Vagina (tissue), 2 donors: ENCODE results near the gene CHN1. TPM values are rescaled to one million over a fixed set of nuclear protein-coding genes. Genes with fewer than 3 reads are reported as not detected.

ENCODE experiments used
- DNase-seq, 2 donors: peaks; one replicate each; pipeline ENCODE4 v3.0.0-alpha.2; 2017; ENCODE audit errors: extremely low spot score in 2 of 2
- H3K27ac ChIP-seq: fragments of 200-600 bp; sonication (generic); one replicate; pipeline ENCODE4 v1.5.1; 2019
- H3K27me3 ChIP-seq: fragments of 200-600 bp; sonication (generic); one replicate; pipeline ENCODE4 v1.5.1; 2019
- H3K36me3 ChIP-seq, 2 donors: fragments of 200-600 bp; sonication (generic); one replicate each; pipeline ENCODE4 v1.5.1; 2017 to 2019
- H3K4me1 ChIP-seq: fragments of 200-600 bp; sonication (generic); one replicate; pipeline ENCODE4 v1.5.1; 2019
- H3K4me3 ChIP-seq, 2 donors: fragments of 200-600 bp; sonication (generic); 1 replicate in 1 of 2; 2 replicates in 1 of 2; pipeline ENCODE4 v1.5.1; 2016 to 2019
- H3K9me3 ChIP-seq: fragments of 200-600 bp; sonication (generic); one replicate; pipeline ENCODE4 v1.5.1; 2019
- POLR2A ChIP-seq, 2 donors: fragments of 450-650 bp; IDR thresholded peaks; one replicate each; pipeline ENCODE4 v1.6.1; 2017; ENCODE audit warnings: antibody characterized with exemption in 2 of 2, mild to moderate bottlenecking in 2 of 2, moderate library complexity in 2 of 2
- POLR2AphosphoS5 ChIP-seq, 2 donors: sonication (generic); formaldehyde crosslinking; IDR thresholded peaks; one replicate each; pipeline ENCODE4 v1.9.0; 2017; ENCODE audit warnings: antibody characterized with exemption in 2 of 2, mild to moderate bottlenecking in 2 of 2, low read depth in 1 of 2; ENCODE audit not compliant: insufficient read depth in 1 of 2
- intact Hi-C: fragments of 100-400 bp; cut with DNase I; formaldehyde crosslinking; loops from one replicate; pipeline ENCODE4 v1.15.1; 2023
- total RNA-seq: library from RNA; depleted of rRNA; stranded (reverse); fragments of >200 nt; gene quantifications from one replicate; pipeline ENCODE4 v1.2.3, GENCODE V29; 2016
- TF ChIP-seq, protein P1 (sequence below), 3 experiments: fragments of 450-650 bp in 2 of 3; fragments of 200-600 bp in 1 of 3; sonication (generic) in 1 of 3; IDR thresholded peaks; one replicate each; pipeline ENCODE4 v1.5.1; 2017 to 2019; ENCODE audit warnings: antibody characterized with exemption in 3 of 3, mild to moderate bottlenecking in 2 of 3, moderate library complexity in 2 of 3

CHN1 gene
- total RNA-seq, 1 donor from 2014 or later, result 9.6 TPM

DNA sequence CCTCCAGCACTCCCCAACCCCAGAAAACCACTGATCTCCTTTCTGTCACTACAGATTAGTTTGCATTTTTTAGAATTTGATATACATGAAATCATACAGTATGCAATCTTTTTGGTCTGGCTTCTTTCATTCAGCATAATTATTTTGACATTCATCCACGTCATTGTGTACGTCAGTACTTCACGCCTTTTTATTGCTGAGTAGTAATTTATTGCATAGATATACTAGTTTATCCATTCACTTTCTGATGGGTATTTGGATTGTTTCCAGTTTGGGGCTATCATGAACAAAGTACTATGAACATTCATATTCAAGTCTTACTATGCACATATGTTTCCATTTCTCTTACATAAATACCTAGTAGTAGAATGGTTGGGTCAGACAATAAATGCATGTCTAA, 20.1 kb upstream of the CHN1 start:
- H3K27me3 ChIP-seq, result no peaks in the 10 kb centered on the region
- TF ChIP-seq POLR2A (IDR thresholded peaks at IDR 0.05) (no peak), POLR2AphosphoS5 (IDR thresholded peaks at IDR 0.05; ENCODE audit: insufficient read depth in 1 of 2, low read depth in 1 of 2) (no peak)
- TF ChIP-seq, protein P1, sequence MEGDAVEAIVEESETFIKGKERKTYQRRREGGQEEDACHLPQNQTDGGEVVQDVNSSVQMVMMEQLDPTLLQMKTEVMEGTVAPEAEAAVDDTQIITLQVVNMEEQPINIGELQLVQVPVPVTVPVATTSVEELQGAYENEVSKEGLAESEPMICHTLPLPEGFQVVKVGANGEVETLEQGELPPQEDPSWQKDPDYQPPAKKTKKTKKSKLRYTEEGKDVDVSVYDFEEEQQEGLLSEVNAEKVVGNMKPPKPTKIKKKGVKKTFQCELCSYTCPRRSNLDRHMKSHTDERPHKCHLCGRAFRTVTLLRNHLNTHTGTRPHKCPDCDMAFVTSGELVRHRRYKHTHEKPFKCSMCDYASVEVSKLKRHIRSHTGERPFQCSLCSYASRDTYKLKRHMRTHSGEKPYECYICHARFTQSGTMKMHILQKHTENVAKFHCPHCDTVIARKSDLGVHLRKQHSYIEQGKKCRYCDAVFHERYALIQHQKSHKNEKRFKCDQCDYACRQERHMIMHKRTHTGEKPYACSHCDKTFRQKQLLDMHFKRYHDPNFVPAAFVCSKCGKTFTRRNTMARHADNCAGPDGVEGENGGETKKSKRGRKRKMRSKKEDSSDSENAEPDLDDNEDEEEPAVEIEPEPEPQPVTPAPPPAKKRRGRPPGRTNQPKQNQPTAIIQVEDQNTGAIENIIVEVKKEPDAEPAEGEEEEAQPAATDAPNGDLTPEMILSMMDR (IDR thresholded peaks at IDR 0.05), result no peak

DNA sequence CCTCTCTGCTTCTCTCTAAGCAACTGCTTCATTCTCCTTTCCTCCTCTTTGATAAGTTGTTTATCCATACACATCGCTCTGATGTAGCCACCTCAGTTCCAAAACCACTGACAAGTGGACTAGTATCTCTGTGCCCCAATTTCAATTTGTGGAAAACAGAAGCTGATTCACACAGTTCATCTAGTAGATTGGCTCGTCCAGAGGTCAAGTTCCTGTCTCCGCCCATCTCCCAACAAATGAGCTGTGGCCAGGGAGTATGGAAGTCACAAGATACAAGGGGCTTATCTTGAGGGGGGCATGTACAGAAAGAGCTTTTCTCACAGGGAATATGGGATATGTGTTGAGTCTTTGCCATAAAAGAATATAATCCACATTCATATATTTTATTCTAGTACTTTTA, 17.7 kb upstream of the CHN1 start:
- TF ChIP-seq, protein P1 (IDR thresholded peaks at IDR 0.05), result no peak
- TF ChIP-seq POLR2AphosphoS5 (IDR thresholded peaks at IDR 0.05; ENCODE audit: insufficient read depth in 1 of 2, low read depth in 1 of 2) (no peak), POLR2A (IDR thresholded peaks at IDR 0.05) (no peak)
- Histone ChIP-seq H3K4me1 (no peaks in the 10 kb centered on the region), H3K4me3 (no peak overlapping the region), H3K27ac (no peak overlapping the region), H3K36me3 (no peaks in the 10 kb centered on the region), H3K27me3 (no peaks in the 10 kb centered on the region), H3K9me3 (no peaks in the 10 kb centered on the region)
- intact Hi-C loops, result no loop called here
- no peak for DNase-seq

More for the DNA sequence above, 20.1 kb upstream of the CHN1 start:
- DNase-seq, result no peak
- H3K36me3 ChIP-seq, result no peaks in the 10 kb centered on the region
- intact Hi-C loops, result no loop called here
- H3K4me3 ChIP-seq, result no peak overlapping the region
- H3K4me1 ChIP-seq, result no peaks in the 10 kb centered on the region
- no peaks in the 10 kb centered on the region for H3K9me3 ChIP-seq
- H3K27ac ChIP-seq, result no peak overlapping the region

DNA sequence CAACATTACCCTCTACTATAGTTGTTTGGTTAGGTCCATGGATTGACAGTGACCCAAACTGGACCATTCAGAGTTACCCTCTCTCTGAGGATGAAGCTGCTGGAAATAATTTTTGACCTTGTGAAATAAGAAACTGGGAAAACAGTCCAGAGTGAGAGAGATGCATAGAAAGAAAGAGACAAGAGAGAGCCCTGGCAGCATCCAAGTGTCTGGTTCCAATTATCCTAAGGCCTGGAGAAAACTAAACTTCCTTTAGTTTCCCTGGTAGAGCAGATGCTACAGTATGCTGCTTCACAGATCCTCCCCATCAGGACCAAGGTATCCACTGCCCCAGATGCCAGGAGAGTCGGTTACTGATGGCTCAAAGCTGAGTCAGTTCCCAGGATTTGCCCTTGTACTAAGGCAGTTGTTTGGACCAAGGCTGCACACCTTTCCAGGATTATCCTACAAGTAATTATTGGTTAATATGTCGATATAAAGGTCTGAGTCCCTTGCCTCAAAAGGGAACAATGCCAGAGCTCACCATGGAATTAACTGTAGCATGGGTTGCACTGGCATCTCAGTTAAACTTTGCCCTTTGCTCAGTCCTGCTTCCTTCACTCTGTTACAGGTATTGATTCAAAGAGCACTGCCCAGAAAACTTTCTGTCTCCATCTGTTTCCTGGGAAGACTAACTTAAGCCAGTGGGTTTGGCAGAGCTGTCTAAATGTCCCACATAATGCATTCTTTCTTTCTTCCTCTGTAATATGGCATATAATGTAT, 14.6 kb upstream of the CHN1 start:
- Histone ChIP-seq H3K4me3 (no peak overlapping the region), H3K4me1 (no peaks in the 10 kb centered on the region), H3K36me3 (no peaks in the 10 kb centered on the region), H3K27ac (no peak overlapping the region), H3K27me3 (no peaks in the 10 kb centered on the region), H3K9me3 (no peaks in the 10 kb centered on the region)
- DNase-seq, result no peak
- TF ChIP-seq, protein P1 (IDR thresholded peaks at IDR 0.05), result no peak
- TF ChIP-seq POLR2AphosphoS5 (IDR thresholded peaks at IDR 0.05; ENCODE audit: insufficient read depth in 1 of 2, low read depth in 1 of 2) (no peak), POLR2A (IDR thresholded peaks at IDR 0.05) (no peak)
- intact Hi-C loops, result no loop called here

DNA sequence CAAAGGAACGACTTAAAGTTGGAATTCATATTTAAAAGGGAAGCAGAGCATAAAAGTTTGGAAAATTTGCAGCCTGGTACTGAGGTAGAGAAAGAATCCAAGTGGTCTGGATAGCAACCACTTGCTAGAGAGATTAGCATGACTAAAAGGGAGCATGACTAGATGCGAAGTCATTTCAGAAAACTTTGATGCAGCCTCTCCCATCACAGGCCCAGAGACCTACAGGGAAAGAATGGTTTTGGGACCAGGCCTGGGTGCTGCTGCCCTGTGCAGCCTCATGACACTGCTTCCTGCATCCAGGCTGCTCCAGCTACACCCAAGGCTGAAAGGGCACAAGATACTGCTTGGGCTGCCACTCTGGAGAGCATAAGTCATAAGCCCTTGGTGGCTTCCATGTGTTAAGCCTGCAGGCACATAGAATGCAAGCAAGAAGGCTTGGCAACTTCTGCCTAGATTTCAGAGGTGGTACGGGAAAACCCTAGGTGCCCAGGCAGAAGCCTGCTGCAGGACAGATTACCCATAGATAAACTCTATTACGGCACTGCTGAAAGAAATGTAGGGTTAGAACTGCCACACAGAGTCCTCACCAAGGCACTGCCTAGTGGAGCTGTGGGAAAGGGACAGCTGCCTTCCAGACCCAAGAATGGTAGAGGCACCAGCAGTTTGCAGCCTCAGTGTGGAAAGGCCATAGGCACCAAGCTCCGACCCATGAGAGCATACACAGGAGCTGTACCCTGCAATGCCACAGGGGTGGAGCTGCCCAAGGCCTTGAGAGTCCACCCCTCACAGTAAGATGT, 12.6 kb upstream of the CHN1 start:
- no peak for DNase-seq
- Histone ChIP-seq H3K27ac (no peak overlapping the region), H3K27me3 (no peaks in the 10 kb centered on the region), H3K36me3 (no peaks in the 10 kb centered on the region), H3K4me1 (no peaks in the 10 kb centered on the region), H3K4me3 (no peak overlapping the region), H3K9me3 (no peaks in the 10 kb centered on the region)
- TF ChIP-seq POLR2AphosphoS5 (IDR thresholded peaks at IDR 0.05; ENCODE audit: insufficient read depth in 1 of 2, low read depth in 1 of 2) (no peak), POLR2A (IDR thresholded peaks at IDR 0.05) (no peak)
- TF ChIP-seq, protein P1 (IDR thresholded peaks at IDR 0.05), result no peak
- intact Hi-C loops, result no loop called here

DNA sequence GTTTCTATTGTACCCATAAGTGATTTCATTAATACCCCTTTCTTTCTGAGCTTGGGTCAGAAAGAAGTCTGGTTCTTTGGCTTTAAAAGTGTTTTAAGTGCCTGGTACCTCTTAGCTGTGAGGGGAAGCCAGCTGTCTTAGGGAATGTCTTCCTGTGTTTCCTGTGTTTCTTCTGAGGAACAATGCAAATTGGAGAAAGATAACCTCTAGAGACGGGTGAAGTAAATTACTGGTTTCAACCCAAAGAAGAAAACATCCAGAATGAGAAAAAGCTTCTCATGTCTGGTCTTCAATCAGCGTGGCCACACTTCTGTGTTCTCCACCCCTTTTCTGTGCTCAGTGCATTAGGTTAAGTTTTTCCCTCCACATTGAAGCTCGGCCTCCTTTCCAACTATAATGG, 10.2 kb upstream of the CHN1 start:
- intact Hi-C loops, result no loop called here
- no peak for DNase-seq
- Histone ChIP-seq H3K9me3 (no peaks in the 10 kb centered on the region), H3K27me3 (no peaks in the 10 kb centered on the region), H3K4me1 (no peaks in the 10 kb centered on the region), H3K36me3 (no peaks in the 10 kb centered on the region), H3K27ac (no peak overlapping the region), H3K4me3 (no peak overlapping the region)
- no peak for TF ChIP-seq POLR2A (IDR thresholded peaks at IDR 0.05)
- peak in 1 of 2 donors; percentile 35 for TF ChIP-seq POLR2AphosphoS5 (IDR thresholded peaks at IDR 0.05; ENCODE audit: insufficient read depth in 1 of 2, low read depth in 1 of 2)
